SK-N-SH (cell line): ENCODE results near the gene UMODL1. TPM values are rescaled to one million over a fixed set of nuclear protein-coding genes. Genes with fewer than 3 reads are reported as not detected.

Experiments
- CTCF ChIA-PET: fragments of 300-600, 350-600 bp; formaldehyde crosslinking; extraction: SDS; loops from one replicate; lab custom pipeline; 2021; lab: Yijun Ruan, JAX
- POLR2A ChIA-PET: fragments of 350-600 bp; sonication (Branson Sonifier 250); formaldehyde crosslinking; extraction: SDS; loops from one replicate; lab custom pipeline; 2020; ENCODE audit warnings: antibody characterized with exemption, inconsistent platforms; lab: Yijun Ruan, JAX
- DNase-seq: peaks from one replicate; pipeline ENCODE4 v3.0.0; 2012
- H2AFZ ChIP-seq: fragments of 200-600 bp; sonication (generic); 2 replicates; pipeline ENCODE4 v1.8.1; 2016; ENCODE audit warnings: antibody characterized with exemption, mild to moderate bottlenecking, low read depth
- H3F3A ChIP-seq: fragments of 200-600 bp; sonication (generic); replicated peaks from 2 replicates; pipeline ENCODE3; 2016; ENCODE audit warnings: antibody characterized with exemption, mild to moderate bottlenecking; ENCODE audit not compliant: insufficient read depth
- H3K27ac ChIP-seq, 2 experiments: fragments of 200-500 bp in 1 of 2; fragments of 200-600 bp in 1 of 2; sonication (Bioruptor generic) in 1 of 2; sonication (generic), shearing (Covaris generic) in 1 of 2; 2 replicates each; pipeline versions ENCODE4 v1.5.1 to v1.6.1; 2014 to 2016; ENCODE audit warnings: low read depth in 2 of 2, inconsistent platforms in 1 of 2, low read length in 1 of 2, mild to moderate bottlenecking in 1 of 2, mixed read lengths in 1 of 2
- H3K27me3 ChIP-seq: fragments of 200-600 bp; sonication (generic), shearing (Covaris generic); 2 replicates; pipeline ENCODE4 v1.6.1; 2016; ENCODE audit warnings: mixed run types; ENCODE audit not compliant: insufficient read depth
- H3K36me3 ChIP-seq, 2 experiments: fragments of 200-500 bp in 1 of 2; fragments of 200-600 bp in 1 of 2; sonication (Bioruptor generic) in 1 of 2; sonication (generic) in 1 of 2; replicated peaks in 1 of 2; 2 replicates each; pipeline versions ENCODE3 to v1.5.1; 2014 to 2016; ENCODE audit warnings: low read length in 1 of 2, mild to moderate bottlenecking in 1 of 2; ENCODE audit not compliant: insufficient read depth in 2 of 2, control insufficient read depth in 1 of 2
- H3K4me1 ChIP-seq, 2 experiments: fragments of 200-500 bp in 1 of 2; fragments of 200-600 bp in 1 of 2; sonication (Bioruptor generic) in 1 of 2; sonication (generic), shearing (Covaris generic) in 1 of 2; 2 replicates each; pipeline versions ENCODE4 v1.5.1 to v1.6.1; 2014 to 2016; ENCODE audit warnings: low read depth in 1 of 2, low read length in 1 of 2, mixed run types in 1 of 2; ENCODE audit not compliant: insufficient read depth in 2 of 2, control insufficient read depth in 1 of 2
- H3K4me2 ChIP-seq: fragments of 200-600 bp; sonication (generic), shearing (Covaris generic); 2 replicates; pipeline ENCODE4 v1.6.1; 2017; ENCODE audit warnings: mixed run types
- H3K4me3 ChIP-seq, 2 experiments: fragments of 200-500 bp in 1 of 2; fragments of 200-600 bp in 1 of 2; sonication (Bioruptor generic) in 1 of 2; sonication (generic), shearing (Covaris generic) in 1 of 2; 2 replicates each; pipeline versions ENCODE4 v1.5.1 to v1.8.1; 2014 to 2016; ENCODE audit warnings: low read depth in 2 of 2, inconsistent platforms in 1 of 2, low read length in 1 of 2, mild to moderate bottlenecking in 1 of 2, mixed read lengths in 1 of 2, moderate library complexity in 1 of 2
- H3K79me2 ChIP-seq: fragments of 200-600 bp; sonication (generic); 2 replicates; pipeline ENCODE4 v1.8.1; 2017; ENCODE audit warnings: mild to moderate bottlenecking; ENCODE audit not compliant: insufficient read depth
- H3K9ac ChIP-seq: fragments of 200-600 bp; sonication (generic); 2 replicates; pipeline ENCODE4 v1.6.1; 2017; ENCODE audit warnings: mixed run types
- H3K9me2 ChIP-seq: fragments of 200-600 bp; sonication (generic); 2 replicates; pipeline ENCODE4 v1.6.1; 2017; ENCODE audit warnings: mixed run types
- H3K9me3 ChIP-seq: fragments of 200-600 bp; sonication (generic); 2 replicates; pipeline ENCODE4 v1.6.1; 2017; ENCODE audit warnings: mixed run types, mild to moderate bottlenecking, moderate library complexity
- H4K20me1 ChIP-seq: fragments of 200-600 bp; sonication (generic); 2 replicates; pipeline ENCODE4 v1.6.1; 2017; ENCODE audit warnings: mild to moderate bottlenecking, mixed run types; ENCODE audit not compliant: insufficient read depth
- ELF1 ChIP-seq: IDR thresholded peaks from 2 replicates; pipeline ENCODE4 v1.4.0; 2012
- EZH2phosphoT487 ChIP-seq: fragments of 200-600 bp; sonication (generic); IDR thresholded peaks from 2 replicates; pipeline ENCODE4 v1.6.1; 2017; ENCODE audit warnings: low read depth, mixed run types, mild to moderate bottlenecking, antibody characterized with exemption, moderate library complexity, borderline replicate concordance
- FOSL2 ChIP-seq: IDR thresholded peaks from 2 replicates; pipeline ENCODE4 v1.4.0; 2012; ENCODE audit warnings: low read depth, mild to moderate bottlenecking, moderate library complexity, borderline replicate concordance
- FOXJ3 ChIP-seq: sonication (generic); formaldehyde crosslinking; IDR thresholded peaks from 2 replicates; pipeline ENCODE4 v1.5.1; 2020; ENCODE audit warnings: mild to moderate bottlenecking, missing genetic modification reagents
- FOXM1 ChIP-seq: IDR thresholded peaks from 2 replicates; pipeline ENCODE4 v1.4.0; 2012; ENCODE audit warnings: low read depth, mild to moderate bottlenecking
- JUND ChIP-seq: IDR thresholded peaks from 2 replicates; pipeline ENCODE4 v1.4.0; 2012
- MXI1 ChIP-seq: IDR thresholded peaks from 2 replicates; pipeline ENCODE4 v1.6.1; 2012; ENCODE audit warnings: mild to moderate bottlenecking, low read depth, low read length, improper control_type of control experiment
- NFIC ChIP-seq: IDR thresholded peaks from 2 replicates; pipeline ENCODE4 v1.4.0; 2012; ENCODE audit warnings: borderline replicate concordance
- NRF1 ChIP-seq: IDR thresholded peaks from 2 replicates; pipeline ENCODE4 v1.6.1; 2012; ENCODE audit warnings: low read depth, mild to moderate bottlenecking, low read length
- RAD21 ChIP-seq: IDR thresholded peaks from 2 replicates; pipeline ENCODE4 v1.6.1; 2012; ENCODE audit warnings: mild to moderate bottlenecking, low read length
- RFX5 ChIP-seq: IDR thresholded peaks from 2 replicates; pipeline ENCODE4 v1.6.1; 2012; ENCODE audit warnings: mild to moderate bottlenecking, improper control_type of control experiment, low read length
- RXRA ChIP-seq: IDR thresholded peaks from 2 replicates; pipeline ENCODE4 v1.4.0; 2012; ENCODE audit warnings: low read depth, mild to moderate bottlenecking, borderline replicate concordance
- TAF1 ChIP-seq: IDR thresholded peaks from 2 replicates; pipeline ENCODE4 v1.6.1; 2012; ENCODE audit warnings: low read depth, mild to moderate bottlenecking, low read length, moderate library complexity, borderline replicate concordance
- YY1 ChIP-seq: IDR thresholded peaks from 2 replicates; pipeline ENCODE4 v1.4.0; 2012; ENCODE audit warnings: low read depth, mild to moderate bottlenecking
- WGBS: methylation state at CpG from one replicate; pipeline ENCODE4 v1.1.6; 2017; ENCODE audit warnings: low lambda C conversion rate; 5-methylcytosine and 5-hydroxymethylcytosine counted together
- polyA plus RNA-seq, 3 experiments: library from polyadenylated mRNA; depleted of rRNA; stranded (reverse); fragments of >200 nt; gene quantifications; 2 replicates each; pipeline ENCODE4 v1.2.3, GENCODE V29; 2012
- TF ChIP-seq, protein P1 (sequence below): fragments of 150-350 bp; IDR thresholded peaks from 2 replicates; pipeline ENCODE4 v1.6.1; 2016; ENCODE audit warnings: mild to moderate bottlenecking, low read depth, low read length
- TF ChIP-seq, protein P2 (sequence below): IDR thresholded peaks from 2 replicates; pipeline ENCODE4 v1.4.0; 2012; ENCODE audit warnings: low read depth

UMODL1 gene
- polyA plus RNA-seq, 1 of the 3 experiments (the other 2 are of a cell fraction): not detected

DNA sequence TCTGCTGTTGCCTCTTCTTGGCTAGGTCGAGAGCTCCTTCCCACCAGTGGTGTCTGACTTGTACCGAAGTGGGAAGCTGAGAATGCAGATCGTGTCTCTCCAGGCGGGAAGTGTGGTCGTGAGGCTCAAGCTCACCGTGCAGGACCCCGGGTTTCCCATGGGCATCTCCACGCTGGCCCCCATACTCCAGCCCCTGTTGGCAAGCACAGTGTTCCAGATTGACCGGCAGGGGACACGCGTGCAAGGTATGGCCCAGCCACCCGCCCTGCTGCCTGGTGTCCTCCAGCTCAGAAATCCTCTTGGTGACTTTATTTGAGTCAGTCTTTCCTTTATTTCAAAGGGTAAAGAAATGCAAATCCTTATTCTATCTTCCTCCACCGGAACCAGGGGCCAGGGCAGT is 32.7 kb downstream of the UMODL1 start:
- WGBS: 75% methylated on average over 6 of the region's 13 CpGs
- H3K9me3 ChIP-seq: no peaks in the 10 kb centered on the region
- no peaks in the 10 kb centered on the region for H3K27me3 ChIP-seq
- H3K4me3 ChIP-seq: no peak overlapping the region
- ChIA-PET POLR2A (interaction anchor here (0.6 kb wide), 1 partner anchor 40 kb away, joined by 3 read pairs; no protein-coding TSS in a partner anchor), CTCF (interaction anchor here (2.0 to 2.3 kb wide), 2 partner anchors 13 to 287 kb away, joined by 11 read pairs; no protein-coding TSS in a partner anchor)
- no peaks in the 10 kb centered on the region for H4K20me1 ChIP-seq
- no peaks in the 10 kb centered on the region for H3K79me2 ChIP-seq
- no peaks in the 10 kb centered on the region for H3K4me1 ChIP-seq
- H3K4me2 ChIP-seq: no peak overlapping the region
- TF ChIP-seq FOXM1: no peak
- no peak for TF ChIP-seq MXI1
- no peak for TF ChIP-seq JUND
- no peak for TF ChIP-seq RFX5
- TF ChIP-seq RAD21: no peak
- TF ChIP-seq FOSL2: no peak
- TF ChIP-seq TAF1: no peak
- no peak for TF ChIP-seq YY1
- TF ChIP-seq EZH2phosphoT487: no peak
- no peak for TF ChIP-seq NRF1
- TF ChIP-seq ELF1: no peak
- TF ChIP-seq NFIC: no peak
- no peak for TF ChIP-seq FOXJ3 (CRISPR knock-in tag)
- TF ChIP-seq, protein P1, sequence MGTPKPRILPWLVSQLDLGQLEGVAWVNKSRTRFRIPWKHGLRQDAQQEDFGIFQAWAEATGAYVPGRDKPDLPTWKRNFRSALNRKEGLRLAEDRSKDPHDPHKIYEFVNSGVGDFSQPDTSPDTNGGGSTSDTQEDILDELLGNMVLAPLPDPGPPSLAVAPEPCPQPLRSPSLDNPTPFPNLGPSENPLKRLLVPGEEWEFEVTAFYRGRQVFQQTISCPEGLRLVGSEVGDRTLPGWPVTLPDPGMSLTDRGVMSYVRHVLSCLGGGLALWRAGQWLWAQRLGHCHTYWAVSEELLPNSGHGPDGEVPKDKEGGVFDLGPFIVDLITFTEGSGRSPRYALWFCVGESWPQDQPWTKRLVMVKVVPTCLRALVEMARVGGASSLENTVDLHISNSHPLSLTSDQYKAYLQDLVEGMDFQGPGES: no peak
- no peak for TF ChIP-seq RXRA
- TF ChIP-seq, protein P2, sequence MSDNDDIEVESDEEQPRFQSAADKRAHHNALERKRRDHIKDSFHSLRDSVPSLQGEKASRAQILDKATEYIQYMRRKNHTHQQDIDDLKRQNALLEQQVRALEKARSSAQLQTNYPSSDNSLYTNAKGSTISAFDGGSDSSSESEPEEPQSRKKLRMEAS: no peak
- H2AFZ ChIP-seq: no peak overlapping the region
- DNase-seq: no peak
- no peaks in the 10 kb centered on the region for H3F3A ChIP-seq
- H3K9me2 ChIP-seq: no peaks in the 10 kb centered on the region
- H3K36me3 ChIP-seq: no peaks in the 10 kb centered on the region
- H3K9ac ChIP-seq: no peak overlapping the region
- no peak overlapping the region for H3K27ac ChIP-seq

DNA sequence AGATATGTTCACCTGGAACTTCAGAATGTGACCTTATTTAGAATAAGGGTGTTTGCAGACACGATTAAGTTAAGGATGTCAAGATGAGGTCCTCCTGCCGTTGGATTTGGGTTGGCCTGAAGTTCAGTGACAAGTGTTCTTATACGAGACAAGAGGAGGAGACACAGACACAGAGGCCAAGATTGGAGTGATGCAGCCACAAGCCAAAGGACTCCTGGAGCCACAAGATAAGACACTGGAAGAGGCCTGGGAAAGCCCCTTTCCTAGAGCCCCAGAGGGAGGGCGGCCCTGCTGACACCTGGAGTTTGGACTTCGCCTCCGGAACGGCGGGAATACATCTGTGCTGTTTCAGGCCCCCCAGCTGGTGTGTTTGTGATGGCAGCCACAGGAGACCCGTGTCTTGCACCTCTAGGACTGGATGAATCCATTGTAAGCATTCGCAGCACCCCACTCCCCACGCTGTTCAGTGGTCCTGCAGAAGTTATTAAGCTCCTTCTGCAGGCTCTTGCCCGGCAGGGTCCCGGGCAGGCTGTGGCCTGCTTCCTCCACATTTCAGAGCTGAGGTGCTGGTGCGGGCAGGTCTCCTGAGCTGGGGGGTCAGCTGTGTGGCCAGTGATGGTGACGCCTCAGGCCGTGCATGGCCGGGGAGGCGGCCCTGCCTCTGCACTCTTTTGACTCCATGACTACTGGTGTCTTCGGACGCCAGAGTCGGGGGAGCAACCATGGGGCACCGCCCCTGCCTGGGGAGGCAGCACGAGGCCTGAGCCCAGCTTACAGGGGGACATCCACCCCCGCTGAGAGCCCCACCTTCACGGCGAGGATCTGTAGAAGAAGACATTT is 34.6 kb downstream of the UMODL1 start:
- Histone ChIP-seq H3K9me3 (no peaks in the 10 kb centered on the region), H3K9ac (no peak overlapping the region), H3K4me2 (no peak overlapping the region), H3K79me2 (no peaks in the 10 kb centered on the region), H3F3A (no peaks in the 10 kb centered on the region), H3K27ac (no peak overlapping the region), H4K20me1 (no peaks in the 10 kb centered on the region), H3K9me2 (no peaks in the 10 kb centered on the region), H3K27me3 (no peaks in the 10 kb centered on the region), H2AFZ (no peak overlapping the region), H3K4me1 (no peaks in the 10 kb centered on the region), H3K36me3 (no peaks in the 10 kb centered on the region), H3K4me3 (no peak overlapping the region)
- ChIA-PET CTCF (interaction anchor here (1.3 to 4.8 kb wide), 3 partner anchors 11 to 289 kb away, joined by 5 to 55 read pairs (median 6); no protein-coding TSS in a partner anchor), POLR2A (no interaction called here)
- no peak for DNase-seq
- 82% methylated on average over 19 of the region's 26 CpGs for WGBS
- TF ChIP-seq JUND: no peak
